Esophagus (tissue), 2 donors: ENCODE data around the gene CASQ2. TPM values are rescaled to one million over a fixed set of nuclear protein-coding genes. Genes with fewer than 3 reads are reported as not detected.

Experiments
- H3K27ac ChIP-seq, 2 donors: one replicate each; pipeline ENCODE4 v1.5.1; 2013; ENCODE audit warnings: low read depth in 2 of 2, mild to moderate bottlenecking in 2 of 2, inconsistent platforms in 1 of 2, low read length in 1 of 2, moderate library complexity in 1 of 2
- H3K27me3 ChIP-seq, 2 donors: one replicate each; pipeline ENCODE4 v1.6.1; 2013; ENCODE audit warnings: low read length in 2 of 2, control low read depth in 1 of 2, mild to moderate bottlenecking in 1 of 2; ENCODE audit not compliant: insufficient read depth in 2 of 2, control insufficient read depth in 1 of 2
- H3K36me3 ChIP-seq, 2 donors: one replicate each; pipeline ENCODE4 v1.6.1; 2013; ENCODE audit warnings: low read length in 1 of 2; ENCODE audit not compliant: control insufficient read depth in 2 of 2, insufficient read depth in 2 of 2
- H3K4me1 ChIP-seq, 2 donors: one replicate each; pipeline ENCODE4 v1.6.1; 2013; ENCODE audit warnings: low read length in 1 of 2; ENCODE audit not compliant: control insufficient read depth in 2 of 2, insufficient read depth in 2 of 2
- H3K4me3 ChIP-seq, 2 donors: one replicate each; pipeline ENCODE4 v1.5.1; 2013; ENCODE audit warnings: low read length in 2 of 2, mild to moderate bottlenecking in 2 of 2, low read depth in 1 of 2, moderate library complexity in 1 of 2
- H3K9me3 ChIP-seq, 2 donors: one replicate each; pipeline ENCODE4 v1.6.1; 2013; ENCODE audit warnings: mild to moderate bottlenecking in 2 of 2, low read depth in 1 of 2, low read length in 1 of 2, moderate library complexity in 1 of 2; ENCODE audit not compliant: control insufficient read depth in 2 of 2, insufficient read depth in 1 of 2
- WGBS, 2 donors: extraction: QIAGEN DNeasy Blood & Tissue Kit; methylation state at CpG; one replicate each; pipeline ENCODE4 v1.1.7; 2013; 5-methylcytosine and 5-hydroxymethylcytosine counted together
- polyA plus RNA-seq, 2 donors: library from polyadenylated mRNA; stranded (reverse); fragments of 200-250 nt; gene quantifications; one replicate each; pipeline ENCODE4 v1.2.3, GENCODE V29; 2013
- donor health status: healthy with polysubstance abuse.
- donor health status: Bipolar disorder and iron deficiency.

The CASQ2 gene
- polyA plus RNA-seq: 1 to 10 TPM; 2.2 to 6.7 TPM

DNA sequence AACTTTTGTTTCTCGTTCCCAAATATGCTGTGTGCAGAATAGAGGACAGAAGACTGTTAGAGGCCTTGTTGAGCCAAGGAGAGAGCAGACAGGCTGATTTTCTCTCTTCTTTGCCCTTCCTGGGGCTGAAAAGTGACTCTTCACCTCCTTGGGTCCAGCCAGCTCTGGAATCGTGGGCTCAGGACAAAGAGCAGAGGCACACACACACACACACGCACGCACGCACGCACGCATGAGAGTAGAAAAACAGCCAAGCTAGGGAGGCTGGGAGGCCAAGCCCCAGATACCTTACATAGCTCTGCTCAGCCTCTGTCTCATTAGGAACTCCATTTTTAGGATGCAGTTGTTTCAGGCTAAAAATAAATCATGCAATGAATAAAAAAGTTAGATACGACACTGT lies at the start of gene CASQ2:
CASQ2 (minus strand) TSS at position 166 of the 400 bp plus-strand sequence. CDS start 173 bp downstream, outside the sequence.
- no peaks in the 10 kb centered on the region for H3K9me3 ChIP-seq
- no peaks in the 10 kb centered on the region for H3K36me3 ChIP-seq
- H3K4me3 ChIP-seq: no peak within 1 kb of the TSS
- H3K27me3 ChIP-seq: no peaks in the 10 kb centered on the region
- 75 to 84% methylated on average over 8 of the region's 8 CpGs for WGBS, 2 donors
- H3K4me1 ChIP-seq: peaks cover 0 to 3% of the 10 kb centered on the region in 2 donors
- H3K27ac ChIP-seq: peak within 1 kb of the TSS; percentile 33 to 44

DNA sequence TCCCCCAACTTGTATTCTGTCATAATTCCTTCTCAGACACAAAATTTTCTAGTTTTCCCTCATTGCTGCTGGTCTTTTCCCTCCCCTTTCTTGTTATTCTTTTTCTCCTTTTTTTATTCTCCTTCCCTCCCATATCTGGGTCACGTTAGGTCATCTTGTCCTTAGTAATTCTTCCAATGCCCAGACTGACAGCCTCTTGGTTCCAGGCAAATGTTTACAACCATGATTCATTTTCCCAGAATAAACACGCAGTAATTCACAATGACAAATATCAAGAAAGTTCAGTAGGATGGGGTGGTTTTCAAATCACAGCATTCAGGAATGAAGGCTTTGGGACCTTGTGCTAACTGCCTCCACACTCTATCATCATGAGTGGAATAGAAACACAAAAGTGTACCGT lies 47.2 kb upstream of the CASQ2 start:
- H3K36me3 ChIP-seq: no peaks in the 10 kb centered on the region
- no peaks in the 10 kb centered on the region for H3K27me3 ChIP-seq
- 36 to 41% methylated on average over 3 of the region's 3 CpGs for WGBS, 2 donors
- peaks cover 2 to 3% of the 10 kb centered on the region in 2 donors for H3K4me1 ChIP-seq
- H3K4me3 ChIP-seq: no peak overlapping the region
- H3K27ac ChIP-seq: peak overlapping the region; percentile 44 to 48
- H3K9me3 ChIP-seq: no peaks in the 10 kb centered on the region

DNA sequence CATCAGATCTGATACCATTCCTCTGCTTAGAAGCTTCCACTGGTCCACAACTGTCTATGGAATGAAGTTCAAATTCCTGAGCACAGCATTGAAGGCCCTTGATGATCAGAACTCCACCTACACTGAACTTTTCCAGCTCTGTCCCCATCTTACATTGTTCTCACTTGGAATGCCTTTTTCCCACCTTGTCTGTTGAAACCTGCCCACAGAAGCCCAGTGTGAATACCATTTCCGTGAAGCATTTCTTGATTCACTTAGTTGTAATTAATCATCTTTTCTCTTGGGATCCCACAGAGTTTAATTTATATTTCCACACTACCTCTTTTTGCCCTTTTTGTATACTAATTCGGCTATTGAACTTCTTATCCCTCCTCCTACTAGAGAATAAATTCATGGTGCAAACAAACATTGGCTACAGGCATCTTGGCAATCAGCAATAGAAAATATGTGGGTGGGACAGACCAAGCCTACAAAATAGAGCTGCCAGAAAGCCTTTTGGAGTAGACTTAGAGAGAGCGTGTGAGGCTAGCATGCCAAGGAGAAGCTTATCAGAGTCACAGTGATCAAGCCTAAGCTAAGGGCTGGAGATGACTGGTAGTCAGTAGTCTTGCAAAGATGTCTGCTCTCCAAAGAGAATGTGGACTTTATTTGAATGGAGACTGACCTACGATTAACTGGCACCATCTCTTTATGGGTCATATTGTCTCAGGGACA lies 46.3 kb upstream of the CASQ2 start:
- Histone ChIP-seq H3K36me3 (no peaks in the 10 kb centered on the region), H3K4me3 (no peak overlapping the region), H3K27me3 (no peaks in the 10 kb centered on the region), H3K9me3 (no peaks in the 10 kb centered on the region), H3K4me1 (peaks cover 2 to 3% of the 10 kb centered on the region in 2 donors), H3K27ac (peak overlapping the region; percentile 31 to 48)
- WGBS, 2 donors: 35 to 52% methylated on average over 4 of the region's 4 CpGs

DNA sequence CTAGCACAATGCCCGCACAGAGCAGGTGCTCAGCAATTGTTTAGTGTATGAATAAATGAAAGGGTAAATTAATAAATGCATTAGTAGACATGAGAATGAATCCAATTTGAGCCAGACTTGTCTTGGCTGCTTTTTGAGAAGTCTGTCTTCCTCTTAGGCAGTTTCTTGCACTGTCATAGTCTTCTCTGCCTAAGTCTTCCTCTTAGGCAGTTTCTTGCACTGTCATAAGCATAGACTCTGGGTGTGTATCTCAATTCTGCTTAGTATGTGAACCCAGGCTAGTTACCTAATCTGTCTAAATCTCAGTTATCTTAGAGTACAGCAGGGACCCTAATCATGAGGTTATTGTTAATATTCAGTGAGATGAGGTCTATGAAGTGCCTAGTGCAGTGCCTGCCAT lies 45.2 kb upstream of the CASQ2 start:
- Histone ChIP-seq H3K36me3 (no peaks in the 10 kb centered on the region), H3K27ac (peak overlapping the region in 1 of 2 donors; percentile 33), H3K4me3 (no peak overlapping the region), H3K27me3 (no peaks in the 10 kb centered on the region), H3K4me1 (peaks cover 2 to 3% of the 10 kb centered on the region in 2 donors), H3K9me3 (no peaks in the 10 kb centered on the region)
- 95 to 96% methylated on average over 1 of the region's 1 CpG for WGBS, 2 donors

DNA sequence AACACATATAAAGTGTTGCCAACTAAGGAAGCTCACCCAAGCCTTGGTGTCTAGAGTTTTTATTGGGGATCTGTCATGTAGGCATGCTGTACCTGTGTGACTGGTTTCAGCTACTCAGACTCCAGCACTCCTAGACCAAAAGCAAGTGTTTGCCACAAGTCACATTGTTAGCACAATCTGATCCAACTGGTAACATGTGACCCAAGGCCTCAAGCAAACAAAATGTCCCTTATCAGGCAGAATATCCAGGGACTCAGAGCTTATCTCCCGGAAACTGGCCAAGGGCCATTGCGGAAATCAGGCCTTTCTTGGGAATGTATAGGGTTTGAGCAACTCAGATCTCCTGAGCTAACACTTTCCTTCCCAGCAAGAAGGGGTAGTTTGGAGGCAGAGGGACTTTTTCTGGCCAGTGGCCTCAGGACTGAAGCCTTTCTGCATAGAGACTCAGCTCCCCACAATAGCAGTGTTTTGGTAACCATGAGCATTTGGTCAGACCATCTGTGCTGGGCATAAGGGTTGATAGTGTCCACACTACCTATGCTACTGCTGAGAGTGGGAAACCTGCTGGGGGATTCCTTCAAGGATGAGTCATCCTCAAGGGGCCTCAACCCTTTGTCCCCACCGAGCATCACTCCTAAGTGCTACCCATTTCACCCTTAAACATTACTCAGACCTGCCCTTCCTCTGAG lies 42.8 kb upstream of the CASQ2 start:
- 60 to 77% methylated on average over 3 of the region's 3 CpGs for WGBS, 2 donors
- no peaks in the 10 kb centered on the region for H3K27me3 ChIP-seq
- H3K9me3 ChIP-seq: no peaks in the 10 kb centered on the region
- peak overlapping the region in 1 of 2 donors; percentile 59 for H3K27ac ChIP-seq
- no peak overlapping the region for H3K4me3 ChIP-seq
- H3K4me1 ChIP-seq: peaks cover 2 to 3% of the 10 kb centered on the region in 2 donors
- no peaks in the 10 kb centered on the region for H3K36me3 ChIP-seq

DNA sequence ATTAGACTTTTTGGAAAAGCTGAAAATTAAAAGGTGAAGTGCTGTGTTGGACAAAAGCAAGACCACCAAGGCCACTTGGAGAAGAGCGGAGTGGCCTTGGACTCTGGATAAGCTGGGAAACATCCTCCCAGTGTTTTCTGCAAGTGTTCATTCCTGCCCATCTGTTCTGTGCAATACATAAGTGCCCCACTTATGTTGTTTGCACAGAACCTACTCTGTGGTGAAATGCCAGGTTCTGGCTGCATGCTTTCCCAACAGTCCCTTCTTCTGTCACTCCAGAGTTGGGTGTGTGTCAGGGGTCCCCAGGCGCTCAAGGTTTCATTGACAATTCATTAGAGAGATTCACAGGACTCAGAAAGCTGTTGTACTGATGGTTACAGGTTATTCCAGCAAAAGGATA lies 42.1 kb upstream of the CASQ2 start:
- Histone ChIP-seq H3K27ac (no peak overlapping the region), H3K27me3 (no peaks in the 10 kb centered on the region)
- 73 to 89% methylated on average over 2 of the region's 2 CpGs for WGBS, 2 donors

DNA sequence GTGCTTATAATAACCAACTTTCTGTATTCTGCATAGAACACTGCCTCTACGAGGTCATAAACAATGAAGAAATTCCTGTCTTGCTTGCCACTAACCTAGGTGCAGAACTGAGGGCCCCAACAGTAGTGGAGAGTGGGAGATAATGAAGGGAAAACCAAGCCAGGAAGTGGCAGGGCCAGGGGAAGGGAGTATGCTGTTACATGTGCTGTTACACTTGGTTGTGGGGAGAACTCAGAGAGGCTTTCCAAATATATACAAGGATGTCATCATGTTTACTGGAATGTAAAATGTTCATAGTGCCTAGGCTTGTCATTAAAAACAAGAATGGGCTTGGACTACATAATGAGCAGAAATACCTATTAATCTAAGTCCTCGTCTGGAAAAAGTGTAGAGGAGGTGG lies 41.3 kb upstream of the CASQ2 start:
- Histone ChIP-seq H3K4me3 (no peak overlapping the region), H3K4me1 (peaks cover 0 to 2% of the 10 kb centered on the region in 2 donors), H3K27ac (no peak overlapping the region), H3K9me3 (no peaks in the 10 kb centered on the region), H3K27me3 (no peaks in the 10 kb centered on the region), H3K36me3 (no peaks in the 10 kb centered on the region)
- WGBS, 2 donors: 48 to 58% methylated on average over 2 of the region's 2 CpGs

More for the DNA sequence above, 42.1 kb upstream of the CASQ2 start:
- no peak overlapping the region for H3K4me3 ChIP-seq
- H3K4me1 ChIP-seq: peaks cover 2 to 3% of the 10 kb centered on the region in 2 donors
- no peaks in the 10 kb centered on the region for H3K36me3 ChIP-seq
- no peaks in the 10 kb centered on the region for H3K9me3 ChIP-seq

DNA sequence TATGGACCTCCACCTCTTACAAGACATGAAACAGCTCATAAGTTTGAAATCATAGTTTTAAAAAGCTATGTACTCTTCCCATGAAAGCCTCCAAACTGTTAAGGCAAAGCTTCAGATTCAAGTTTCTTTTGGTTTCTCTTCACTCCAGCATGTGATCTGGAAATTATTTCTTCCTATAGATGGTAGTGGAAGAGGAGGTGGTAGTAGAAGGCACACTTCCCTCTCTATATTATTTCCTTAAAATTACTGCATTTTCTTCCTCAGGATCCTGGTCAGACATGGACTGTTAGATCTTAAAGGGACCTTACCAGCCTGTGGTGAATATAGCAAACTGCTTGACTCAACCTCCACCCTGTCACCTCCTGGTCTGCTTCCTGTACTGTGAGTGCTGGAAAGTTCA lies 40.6 kb upstream of the CASQ2 start:
- Histone ChIP-seq H3K27me3 (no peaks in the 10 kb centered on the region), H3K27ac (no peak overlapping the region), H3K4me3 (no peak overlapping the region), H3K4me1 (peaks cover 0 to 2% of the 10 kb centered on the region in 2 donors), H3K9me3 (no peaks in the 10 kb centered on the region), H3K36me3 (no peaks in the 10 kb centered on the region)

DNA sequence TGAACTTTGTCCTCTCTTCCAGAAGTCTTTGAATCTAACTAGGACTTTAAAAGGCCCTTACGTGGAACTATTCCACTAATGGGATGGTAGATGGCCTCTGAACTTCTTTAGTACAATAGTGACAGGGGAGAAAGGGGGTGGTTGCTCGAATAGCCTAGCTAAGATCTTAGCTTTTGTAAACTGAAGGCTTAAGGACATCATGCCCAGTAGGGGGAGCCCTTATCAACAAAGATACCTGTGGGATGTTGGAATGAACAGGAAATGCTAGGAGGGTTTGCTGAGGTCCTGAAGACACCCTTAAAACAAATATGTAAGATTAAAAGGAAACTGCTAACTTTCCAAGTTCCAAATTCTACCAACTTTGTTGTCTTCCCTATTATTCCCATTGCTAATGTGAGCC lies 39.2 kb upstream of the CASQ2 start:
- no peaks in the 10 kb centered on the region for H3K4me1 ChIP-seq
- H3K27me3 ChIP-seq: no peaks in the 10 kb centered on the region
- no peaks in the 10 kb centered on the region for H3K36me3 ChIP-seq
- H3K27ac ChIP-seq: no peak overlapping the region
- no peaks in the 10 kb centered on the region for H3K9me3 ChIP-seq
- H3K4me3 ChIP-seq: no peak overlapping the region
- 3 to 6% methylated on average over 2 of the region's 2 CpGs for WGBS, 2 donors

DNA sequence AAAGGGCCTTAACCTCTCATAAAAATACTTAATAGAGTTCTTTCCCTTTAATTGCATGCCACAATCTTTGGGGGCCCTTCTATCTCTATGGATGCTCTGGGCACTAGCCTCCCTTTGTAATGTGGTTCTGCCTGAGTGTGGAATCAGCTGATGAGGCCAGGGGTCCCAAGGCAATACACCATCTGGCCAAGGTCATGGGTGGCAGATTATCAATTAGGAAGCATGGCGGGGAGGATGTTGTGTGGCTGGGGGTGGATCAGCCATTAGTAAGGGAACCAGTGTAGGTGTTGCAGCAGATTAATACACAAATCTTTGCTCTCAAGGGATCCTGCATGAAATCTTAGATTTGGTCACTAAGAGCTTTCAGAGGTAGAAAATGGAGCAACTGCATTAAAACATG lies 37.1 kb upstream of the CASQ2 start:
- Histone ChIP-seq H3K9me3 (no peaks in the 10 kb centered on the region), H3K27ac (no peak overlapping the region), H3K4me1 (no peaks in the 10 kb centered on the region), H3K4me3 (no peak overlapping the region), H3K36me3 (no peaks in the 10 kb centered on the region), H3K27me3 (no peaks in the 10 kb centered on the region)
- 82 to 93% methylated on average over 1 of the region's 1 CpG for WGBS, 2 donors
